Activated naive CD4-positive, alpha-beta T cell treated with anti-CD3 and anti-CD28 coated beads, Interleukin-2, amount 50 U/mL, for 24 hours (primary cell): ENCODE results near the gene RNASET2.
A peak's percentile ranks its signal among the peaks of the same experiment; 100 is the strongest.

ENCODE experiments used
- H3K27ac Mint-ChIP-seq: one replicate; pipeline ENCODE4 v1.8.0; 2021; ENCODE audit warnings: mild to moderate bottlenecking, mixed read lengths
- H3K27me3 Mint-ChIP-seq: one replicate; pipeline ENCODE4 v1.8.0; 2021; ENCODE audit warnings: mixed read lengths
- H3K36me3 Mint-ChIP-seq: one replicate; pipeline ENCODE4 v1.8.0; 2021; ENCODE audit warnings: mixed read lengths
- H3K4me1 Mint-ChIP-seq: one replicate; pipeline ENCODE4 v1.8.0; 2021; ENCODE audit warnings: mixed read lengths
- H3K4me3 Mint-ChIP-seq: one replicate; pipeline ENCODE4 v1.8.0; 2021; ENCODE audit warnings: mild to moderate bottlenecking, mixed read lengths
- H3K9me3 Mint-ChIP-seq: one replicate; pipeline ENCODE4 v1.8.0; 2021; ENCODE audit warnings: mixed read lengths

The RNASET2 gene, protein sequence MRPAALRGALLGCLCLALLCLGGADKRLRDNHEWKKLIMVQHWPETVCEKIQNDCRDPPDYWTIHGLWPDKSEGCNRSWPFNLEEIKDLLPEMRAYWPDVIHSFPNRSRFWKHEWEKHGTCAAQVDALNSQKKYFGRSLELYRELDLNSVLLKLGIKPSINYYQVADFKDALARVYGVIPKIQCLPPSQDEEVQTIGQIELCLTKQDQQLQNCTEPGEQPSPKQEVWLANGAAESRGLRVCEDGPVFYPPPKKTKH

DNA sequence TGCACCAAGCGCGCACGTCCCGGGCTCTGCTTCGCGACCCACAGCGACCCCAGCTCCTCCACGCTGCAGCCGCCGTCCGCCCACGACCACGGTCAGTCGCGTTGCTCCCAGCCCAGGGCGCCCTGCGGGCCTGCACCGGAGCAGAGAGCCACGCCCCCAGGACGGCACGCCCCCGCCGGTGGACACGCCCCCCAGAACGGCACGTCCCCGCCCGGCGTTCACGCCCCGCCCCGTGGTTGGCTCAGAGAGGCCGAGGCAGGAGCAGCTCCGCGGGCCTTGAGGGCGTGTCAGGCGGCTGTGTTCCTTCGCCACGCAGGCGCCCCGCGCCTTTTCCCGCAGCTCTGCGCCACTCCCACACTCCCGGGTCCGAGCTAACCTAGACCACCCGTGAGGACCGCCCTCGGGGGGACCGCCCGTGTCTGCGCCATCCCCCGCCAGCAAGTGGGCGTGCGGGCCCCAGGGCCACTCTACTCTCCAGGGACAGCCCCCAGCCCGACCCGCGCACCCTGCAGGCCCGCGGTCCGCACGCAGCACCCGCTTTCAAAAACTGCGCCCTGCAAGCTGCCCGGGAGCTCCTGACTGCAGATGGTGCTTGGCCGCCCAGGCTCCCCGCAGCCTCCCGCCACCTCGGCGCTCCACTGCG lies at the start of gene RNASET2:
Gene RNASET2 (minus strand): TSS at position 107 of the 643 bp plus-strand sequence. CDS start 368 bp downstream, outside the sequence.
- no peaks in the 10 kb centered on the region for H3K9me3 Mint-ChIP-seq
- peak within 1 kb of the TSS; percentile 93 for H3K4me3 Mint-ChIP-seq
- no peaks in the 10 kb centered on the region for H3K27me3 Mint-ChIP-seq
- peak within 1 kb of the TSS; percentile 100 for H3K27ac Mint-ChIP-seq
- H3K4me1 Mint-ChIP-seq: peaks cover 75% of the 10 kb centered on the region
- H3K36me3 Mint-ChIP-seq: peaks cover 1% of the 10 kb centered on the region

DNA sequence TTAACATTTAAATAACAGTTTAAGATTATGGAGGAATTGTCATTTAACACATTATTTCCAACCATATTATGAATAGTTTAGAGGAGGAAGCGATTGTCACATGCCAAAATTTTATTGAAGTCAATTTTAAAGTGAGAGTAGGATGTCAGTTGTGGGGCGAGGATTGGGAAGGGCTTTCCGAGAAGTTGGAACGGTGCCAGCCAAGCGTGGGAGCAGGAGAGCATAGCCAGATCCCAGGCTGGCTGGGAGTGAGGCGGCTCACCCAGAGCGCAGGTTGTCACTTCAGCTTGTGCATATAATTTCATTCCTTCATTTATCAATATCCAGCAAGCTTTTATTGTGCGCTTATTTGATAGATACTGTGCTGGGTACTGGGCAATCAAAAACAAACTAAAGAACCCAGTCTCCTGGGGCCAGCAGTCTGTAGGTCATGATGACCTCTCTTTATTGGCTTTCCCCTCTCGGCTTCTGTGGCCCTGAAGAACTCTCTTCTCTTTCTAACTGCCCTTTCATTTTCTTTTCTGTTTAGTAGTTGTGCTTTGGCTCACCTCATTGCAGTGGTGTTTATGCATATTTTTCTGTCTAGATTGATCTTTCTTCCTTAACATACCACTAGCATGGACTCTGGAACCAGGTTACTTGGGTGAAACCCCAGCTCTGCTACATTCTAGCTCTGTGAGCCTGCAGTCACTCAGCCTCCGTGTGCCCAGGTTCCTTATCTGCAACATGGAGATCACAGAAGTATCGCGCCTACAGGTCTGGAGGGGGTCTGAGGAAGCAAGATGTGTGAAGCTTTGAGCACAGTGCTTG lies 49.2 kb upstream of the RNASET2 start:
- H3K36me3 Mint-ChIP-seq: peaks cover 19% of the 10 kb centered on the region
- no peak overlapping the region for H3K4me3 Mint-ChIP-seq

DNA sequence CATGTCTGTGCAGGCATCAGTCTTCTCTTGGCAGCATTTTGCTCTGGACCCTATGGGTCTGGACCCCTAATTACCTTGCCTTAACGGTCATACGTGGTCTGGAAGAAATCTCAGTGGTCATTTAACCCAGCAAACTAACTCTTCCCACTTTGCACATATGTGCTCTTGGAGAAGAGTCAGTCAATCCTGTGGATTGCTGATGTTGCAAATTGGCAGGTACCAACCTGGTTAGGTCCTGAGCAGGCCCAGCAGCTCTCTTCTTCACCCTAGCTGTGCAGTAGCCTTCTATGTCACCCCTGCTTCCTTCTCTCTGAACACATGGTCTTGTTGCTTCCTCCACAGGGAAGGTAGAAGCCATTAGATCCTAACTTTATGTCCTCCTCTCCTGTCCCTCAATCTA lies 44.4 kb upstream of the RNASET2 start:
- H3K9me3 Mint-ChIP-seq: no peaks in the 10 kb centered on the region
- H3K36me3 Mint-ChIP-seq: peaks cover 3% of the 10 kb centered on the region
- peaks cover 27% of the 10 kb centered on the region for H3K4me1 Mint-ChIP-seq
- H3K27me3 Mint-ChIP-seq: no peaks in the 10 kb centered on the region
- H3K27ac Mint-ChIP-seq: peak overlapping the region; percentile 8
- peak overlapping the region; percentile 91 for H3K4me3 Mint-ChIP-seq

More for the DNA sequence above, 49.2 kb upstream of the RNASET2 start:
- Mint-ChIP-seq H3K4me1 (peaks cover 14% of the 10 kb centered on the region), H3K27me3 (no peaks in the 10 kb centered on the region), H3K27ac (no peak overlapping the region), H3K9me3 (no peaks in the 10 kb centered on the region)

DNA sequence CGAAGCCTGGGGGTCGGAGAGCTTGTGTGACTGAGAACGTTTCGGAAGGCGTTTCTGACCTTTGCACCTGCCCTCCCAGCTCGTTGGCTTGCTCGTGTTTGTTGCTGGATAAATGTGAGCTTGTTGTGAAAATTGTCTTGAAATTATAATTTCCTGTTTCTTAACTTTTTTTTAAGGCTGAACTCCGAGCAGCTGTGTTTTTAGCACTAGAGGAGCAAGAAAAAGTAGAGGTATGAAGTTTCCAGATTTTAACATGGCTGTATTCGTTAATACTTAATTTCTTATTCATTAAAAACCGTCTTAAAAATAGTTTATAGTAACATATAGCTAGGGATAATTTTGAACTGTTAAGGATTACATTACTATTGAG lies 43.5 kb upstream of the RNASET2 start:
- H3K27me3 Mint-ChIP-seq: no peaks in the 10 kb centered on the region
- H3K36me3 Mint-ChIP-seq: no peaks in the 10 kb centered on the region
- peaks cover 27% of the 10 kb centered on the region for H3K4me1 Mint-ChIP-seq
- no peaks in the 10 kb centered on the region for H3K9me3 Mint-ChIP-seq
- H3K4me3 Mint-ChIP-seq: peak overlapping the region; percentile 91
- H3K27ac Mint-ChIP-seq: peak overlapping the region; percentile 59

DNA sequence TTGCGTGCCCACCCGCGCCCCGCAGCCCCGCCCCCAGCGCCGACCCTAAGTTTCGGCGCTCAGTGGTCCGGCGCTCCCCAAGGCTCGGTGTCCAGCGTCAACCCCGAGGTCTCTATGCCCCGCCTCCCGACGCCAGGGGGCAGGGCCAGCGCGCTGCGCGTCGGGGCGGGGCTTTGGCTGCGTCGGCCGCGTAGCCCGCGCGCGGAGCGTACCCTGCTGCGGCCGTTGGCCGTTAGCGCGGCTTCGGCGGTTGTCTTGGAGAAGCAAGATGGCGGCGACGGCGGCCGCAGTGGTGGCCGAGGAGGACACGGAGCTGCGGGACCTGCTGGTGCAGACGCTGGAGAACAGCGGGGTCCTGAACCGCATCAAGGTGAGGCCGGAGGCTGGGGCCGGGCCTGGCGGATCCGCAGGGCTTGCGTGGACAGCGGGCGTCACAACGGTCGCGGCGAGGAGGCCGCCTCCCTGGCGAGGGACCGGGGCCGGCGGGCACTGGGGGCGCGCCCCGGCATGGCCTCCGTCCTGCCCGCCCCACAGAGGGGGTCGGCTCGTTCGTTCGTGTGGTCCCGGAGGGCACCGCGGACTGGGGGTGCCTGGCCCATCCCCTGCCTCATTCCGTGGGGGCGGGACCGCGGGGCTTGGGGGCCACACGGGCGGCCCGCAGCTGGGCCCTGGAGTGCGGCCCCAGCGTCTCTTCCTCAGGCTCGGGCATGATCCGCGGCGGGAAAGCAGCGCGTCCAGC lies 43.0 kb upstream of the RNASET2 start, which contains the start of gene CEP43:
Gene CEP43 (plus strand): TSS at position 253 of the 739 bp plus-strand sequence. CDS start 16 bp downstream, at position 269.
- peak within 1 kb of the TSS; percentile 77 for H3K27ac Mint-ChIP-seq

DNA sequence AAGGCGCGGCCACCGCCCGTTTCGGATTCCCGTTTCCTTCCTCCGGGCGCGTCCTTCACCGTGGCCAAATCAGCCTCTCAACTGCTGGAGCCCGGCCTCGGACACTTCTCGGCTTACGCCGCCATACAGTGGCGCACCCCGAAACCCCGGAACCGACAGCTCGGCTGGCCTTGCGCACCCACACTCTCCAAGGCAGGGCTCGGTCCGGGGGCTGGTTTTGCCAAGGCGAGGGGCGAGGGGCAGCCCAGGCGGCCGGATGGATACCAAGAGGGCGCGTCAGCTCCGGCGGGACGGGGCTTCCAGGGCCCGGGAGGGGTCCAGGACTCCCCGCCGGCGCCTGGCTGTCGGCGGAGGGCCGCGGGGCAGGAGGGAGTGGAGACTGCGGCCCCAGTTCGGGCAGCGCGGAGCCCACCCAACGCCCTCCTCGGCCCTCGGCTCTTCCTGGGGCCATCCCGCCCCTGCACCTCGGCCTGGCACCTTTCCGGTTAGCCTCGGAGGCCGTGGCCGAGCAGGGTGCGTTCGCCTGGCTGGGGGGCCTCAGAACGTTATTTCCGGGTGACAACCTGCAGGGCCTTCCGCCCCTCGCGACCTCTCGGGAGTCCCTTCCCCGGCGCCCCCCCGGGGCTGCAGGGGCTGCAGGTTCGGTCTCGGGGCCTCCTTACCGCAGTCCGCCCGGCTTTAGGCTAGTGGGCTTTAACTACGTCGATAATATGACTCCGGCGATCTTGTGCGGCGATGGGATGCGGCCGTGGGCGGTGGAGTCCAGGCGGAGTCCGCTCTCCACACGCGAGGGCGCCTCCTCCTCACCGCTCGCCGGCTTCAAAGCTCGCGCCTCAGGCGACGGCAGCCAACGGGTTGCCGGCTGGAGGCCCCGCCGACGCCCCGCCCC lies 42.1 kb upstream of the RNASET2 start:
- no peaks in the 10 kb centered on the region for H3K27me3 Mint-ChIP-seq
- peaks cover 27% of the 10 kb centered on the region for H3K4me1 Mint-ChIP-seq
- no peaks in the 10 kb centered on the region for H3K36me3 Mint-ChIP-seq
- no peaks in the 10 kb centered on the region for H3K9me3 Mint-ChIP-seq
- peak overlapping the region; percentile 87 for H3K4me3 Mint-ChIP-seq
- no peak overlapping the region for H3K27ac Mint-ChIP-seq

More for the DNA sequence above, 43.0 kb upstream of the RNASET2 start, which contains the start of gene CEP43:
- Mint-ChIP-seq H3K4me1 (peaks cover 27% of the 10 kb centered on the region), H3K9me3 (no peaks in the 10 kb centered on the region), H3K27me3 (no peaks in the 10 kb centered on the region), H3K36me3 (no peaks in the 10 kb centered on the region), H3K4me3 (peak within 1 kb of the TSS; percentile 91)

DNA sequence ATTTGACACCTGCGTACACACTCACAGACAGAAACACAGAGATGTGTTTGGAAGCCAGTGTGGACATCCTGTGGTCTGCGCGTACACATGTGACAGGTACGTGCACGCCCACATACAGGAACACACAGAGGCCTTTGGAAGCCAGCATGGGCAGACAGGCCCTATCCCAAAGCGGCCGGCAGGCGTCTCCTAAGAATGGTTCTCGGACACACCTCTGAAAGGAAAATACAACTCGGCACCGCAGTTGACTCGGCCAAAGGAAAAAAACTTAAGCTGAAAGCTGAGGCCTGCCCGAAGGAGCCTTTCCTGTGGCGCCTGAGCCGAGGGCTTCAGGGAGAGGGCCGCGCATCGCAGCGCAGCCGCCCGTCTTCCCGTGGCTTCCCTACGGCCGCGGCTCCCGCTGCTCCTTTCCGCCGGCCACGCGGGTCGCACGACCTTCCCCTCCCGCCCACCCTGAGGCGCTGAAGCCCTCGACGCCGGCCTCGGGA lies 41.5 kb upstream of the RNASET2 start:
- Mint-ChIP-seq H3K36me3 (no peaks in the 10 kb centered on the region), H3K9me3 (no peaks in the 10 kb centered on the region), H3K4me3 (peak overlapping the region; percentile 57), H3K4me1 (peaks cover 27% of the 10 kb centered on the region), H3K27ac (peak overlapping the region; percentile 31), H3K27me3 (no peaks in the 10 kb centered on the region)

DNA sequence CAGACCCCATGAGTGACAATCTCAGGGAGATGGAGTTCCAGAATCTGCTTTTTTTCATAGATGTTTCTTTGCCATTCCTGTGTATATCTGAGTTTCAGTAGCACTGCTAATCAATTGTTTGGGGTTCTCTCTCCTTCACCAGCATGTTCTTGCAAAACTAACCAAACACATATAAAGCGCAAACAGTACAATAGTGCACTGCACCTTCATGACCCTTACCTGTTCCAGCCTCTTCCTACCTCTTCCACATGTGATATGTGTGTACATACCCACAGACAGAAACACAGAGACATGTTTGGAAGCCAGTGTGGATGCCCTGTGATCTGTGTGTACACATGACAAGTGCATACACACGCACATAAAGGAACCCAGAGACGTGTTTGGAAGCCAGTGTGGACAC lies 41.0 kb upstream of the RNASET2 start:
- Mint-ChIP-seq H3K27me3 (no peaks in the 10 kb centered on the region), H3K36me3 (no peaks in the 10 kb centered on the region), H3K9me3 (no peaks in the 10 kb centered on the region), H3K27ac (no peak overlapping the region), H3K4me3 (peak overlapping the region; percentile 57), H3K4me1 (peaks cover 27% of the 10 kb centered on the region)

DNA sequence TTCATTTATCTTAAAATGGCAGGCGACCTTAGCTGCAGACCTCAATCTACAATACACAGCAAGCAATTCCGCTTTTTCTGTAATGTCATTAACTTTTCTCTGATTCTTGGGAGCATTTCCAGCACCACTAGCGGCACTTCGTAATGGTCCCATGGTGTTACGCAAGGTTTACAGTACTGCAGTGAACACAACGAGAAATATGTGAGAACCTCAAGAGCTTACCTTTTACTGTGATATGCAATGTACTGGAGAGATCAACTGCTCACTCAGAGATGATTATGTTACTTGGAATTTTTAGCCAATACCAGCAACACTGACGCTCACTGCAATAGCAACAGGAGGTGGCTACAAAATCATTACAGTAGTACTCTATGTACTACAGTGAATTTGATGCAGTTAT lies 40.1 kb upstream of the RNASET2 start:
- no peak overlapping the region for H3K4me3 Mint-ChIP-seq
- H3K36me3 Mint-ChIP-seq: no peaks in the 10 kb centered on the region
- H3K27me3 Mint-ChIP-seq: no peaks in the 10 kb centered on the region
- H3K4me1 Mint-ChIP-seq: peaks cover 22% of the 10 kb centered on the region
- H3K9me3 Mint-ChIP-seq: no peaks in the 10 kb centered on the region
- no peak overlapping the region for H3K27ac Mint-ChIP-seq

DNA sequence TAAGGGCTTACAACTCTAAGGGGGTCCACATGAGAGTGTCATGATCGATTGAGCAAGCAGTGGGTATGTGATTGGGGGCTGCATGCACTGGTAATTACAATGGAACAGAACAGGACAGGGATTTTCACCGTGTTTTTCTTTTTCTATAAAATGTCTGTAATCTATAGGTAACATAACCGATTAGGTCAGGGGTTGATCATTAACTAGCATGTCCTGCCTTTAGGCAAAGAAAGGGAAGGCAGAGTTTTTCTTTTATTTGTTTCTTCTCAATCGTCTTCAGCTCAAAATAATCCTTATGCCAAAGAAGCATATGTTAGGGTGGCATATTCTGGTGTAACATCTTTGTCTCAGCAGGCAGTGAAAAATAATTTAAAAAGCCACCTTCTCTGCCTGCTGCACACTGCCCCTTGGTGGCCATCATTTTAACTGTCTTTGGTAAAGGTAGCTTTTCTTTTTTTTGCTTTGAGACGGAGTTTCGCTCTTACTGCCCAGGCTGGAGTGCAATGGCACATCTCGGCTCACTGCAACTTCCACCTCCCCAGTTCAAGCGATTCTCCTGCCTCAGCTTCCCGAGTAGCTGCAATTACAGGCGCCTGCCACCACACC lies 33.2 kb upstream of the RNASET2 start:
- H3K4me1 Mint-ChIP-seq: peaks cover 27% of the 10 kb centered on the region
- H3K27me3 Mint-ChIP-seq: no peaks in the 10 kb centered on the region
- H3K36me3 Mint-ChIP-seq: peaks cover 2% of the 10 kb centered on the region
- no peaks in the 10 kb centered on the region for H3K9me3 Mint-ChIP-seq
- peak overlapping the region; percentile 62 for H3K27ac Mint-ChIP-seq
- no peak overlapping the region for H3K4me3 Mint-ChIP-seq

DNA sequence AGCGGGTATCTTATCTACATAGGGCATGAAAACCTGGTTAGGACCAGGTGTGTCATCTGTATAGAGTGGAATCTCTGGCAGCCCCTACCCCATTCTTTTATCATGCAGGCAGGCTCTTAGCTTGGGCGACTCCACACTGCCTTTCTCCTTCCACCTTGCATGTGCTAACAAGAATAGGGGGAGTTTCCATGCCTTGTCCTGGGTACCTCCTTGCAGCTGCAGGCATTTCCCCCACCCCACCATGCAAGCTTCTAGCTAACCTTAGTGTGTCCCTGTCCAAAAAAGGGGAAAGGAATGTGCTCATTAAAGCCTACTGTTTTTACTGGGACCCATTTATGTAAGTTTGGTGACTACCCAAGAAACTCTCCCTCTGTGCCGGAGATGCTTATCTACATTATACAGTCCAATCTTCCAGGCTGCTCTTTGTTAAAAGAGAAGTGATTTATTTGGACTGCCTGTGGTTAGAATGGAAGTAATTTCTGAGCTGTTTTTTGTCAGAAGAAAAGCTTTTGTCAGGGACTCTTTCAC lies 32.4 kb upstream of the RNASET2 start:
- H3K4me3 Mint-ChIP-seq: no peak overlapping the region

DNA sequence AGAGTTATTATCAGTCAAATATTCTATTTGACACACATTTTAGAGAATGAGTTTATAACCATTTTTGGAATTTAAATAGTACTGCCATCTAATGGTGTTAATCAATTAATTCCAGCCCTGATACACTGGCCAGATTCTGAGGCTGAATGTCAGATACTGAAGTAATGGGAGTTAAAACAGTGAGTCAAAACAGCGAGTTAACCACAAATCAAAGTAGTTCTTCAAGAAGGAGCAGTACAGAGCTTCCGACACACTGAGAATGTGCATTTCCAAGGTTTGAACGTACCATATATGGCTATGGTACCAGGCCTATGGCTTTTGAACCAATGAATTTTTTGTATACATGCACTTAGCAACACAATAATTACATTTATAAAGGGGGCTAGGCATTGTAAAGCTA lies 31.6 kb upstream of the RNASET2 start:
- no peaks in the 10 kb centered on the region for H3K27me3 Mint-ChIP-seq
- H3K4me1 Mint-ChIP-seq: peaks cover 27% of the 10 kb centered on the region
- peaks cover 5% of the 10 kb centered on the region for H3K36me3 Mint-ChIP-seq
- no peak overlapping the region for H3K4me3 Mint-ChIP-seq
- H3K27ac Mint-ChIP-seq: no peak overlapping the region
- H3K9me3 Mint-ChIP-seq: no peaks in the 10 kb centered on the region

More for the DNA sequence above, 32.4 kb upstream of the RNASET2 start:
- H3K4me1 Mint-ChIP-seq: peaks cover 27% of the 10 kb centered on the region
- no peak overlapping the region for H3K27ac Mint-ChIP-seq
- peaks cover 2% of the 10 kb centered on the region for H3K36me3 Mint-ChIP-seq
- no peaks in the 10 kb centered on the region for H3K9me3 Mint-ChIP-seq
- H3K27me3 Mint-ChIP-seq: no peaks in the 10 kb centered on the region

DNA sequence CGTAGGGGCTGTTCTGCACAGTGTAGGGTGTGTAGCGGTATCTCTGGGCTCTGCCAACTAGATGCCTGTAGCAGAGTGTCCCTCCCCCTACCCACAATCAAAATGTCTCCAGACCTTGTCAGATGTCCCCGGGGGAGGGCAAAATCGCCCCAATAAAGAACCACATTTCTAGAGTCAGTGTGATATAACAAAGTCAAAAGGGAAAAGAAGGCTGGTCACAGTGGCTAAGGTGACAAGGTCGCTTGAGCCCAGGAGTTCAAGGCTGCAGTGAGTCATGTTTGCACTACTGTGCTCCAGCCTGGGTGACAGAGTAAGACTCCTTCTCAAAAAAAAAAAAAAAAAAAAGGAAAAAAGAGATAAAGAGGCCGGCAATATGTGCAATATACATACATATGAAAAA lies 31.1 kb upstream of the RNASET2 start:
- Mint-ChIP-seq H3K36me3 (peaks cover 8% of the 10 kb centered on the region), H3K4me3 (no peak overlapping the region), H3K9me3 (no peaks in the 10 kb centered on the region), H3K27ac (peak overlapping the region; percentile 55), H3K27me3 (no peaks in the 10 kb centered on the region), H3K4me1 (peaks cover 27% of the 10 kb centered on the region)

DNA sequence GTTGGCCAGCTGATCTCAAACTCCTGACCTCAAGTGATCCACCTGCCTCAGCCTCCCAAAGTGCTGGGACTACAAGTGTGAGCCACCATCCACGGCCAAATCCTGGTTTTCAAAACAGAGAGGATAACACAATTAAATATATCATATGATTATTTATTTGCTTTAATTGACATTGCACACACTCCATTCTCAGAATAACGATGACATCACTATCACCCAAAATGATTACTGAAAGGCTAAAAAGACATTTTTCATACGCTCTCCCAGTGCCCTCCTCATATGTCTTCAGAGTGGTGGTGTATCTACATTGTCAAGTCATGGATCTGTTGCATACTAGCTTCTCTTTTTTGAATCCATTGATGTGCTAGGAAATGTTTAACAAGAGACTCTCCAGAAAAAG lies 24.4 kb upstream of the RNASET2 start:
- Mint-ChIP-seq H3K36me3 (peaks cover 8% of the 10 kb centered on the region), H3K9me3 (no peaks in the 10 kb centered on the region), H3K27ac (no peak overlapping the region), H3K27me3 (no peaks in the 10 kb centered on the region), H3K4me3 (no peak overlapping the region), H3K4me1 (no peaks in the 10 kb centered on the region)
